ENCODE data around the gene GALNT10.
A peak's percentile ranks its signal among the peaks of the same experiment; 100 is the strongest.
"Not testable (repeated sequence)": the region's sequence is repeated elsewhere in the genome, so short reads cannot be mapped to it uniquely, and the experiment has no call there.

The GALNT10 gene, protein sequence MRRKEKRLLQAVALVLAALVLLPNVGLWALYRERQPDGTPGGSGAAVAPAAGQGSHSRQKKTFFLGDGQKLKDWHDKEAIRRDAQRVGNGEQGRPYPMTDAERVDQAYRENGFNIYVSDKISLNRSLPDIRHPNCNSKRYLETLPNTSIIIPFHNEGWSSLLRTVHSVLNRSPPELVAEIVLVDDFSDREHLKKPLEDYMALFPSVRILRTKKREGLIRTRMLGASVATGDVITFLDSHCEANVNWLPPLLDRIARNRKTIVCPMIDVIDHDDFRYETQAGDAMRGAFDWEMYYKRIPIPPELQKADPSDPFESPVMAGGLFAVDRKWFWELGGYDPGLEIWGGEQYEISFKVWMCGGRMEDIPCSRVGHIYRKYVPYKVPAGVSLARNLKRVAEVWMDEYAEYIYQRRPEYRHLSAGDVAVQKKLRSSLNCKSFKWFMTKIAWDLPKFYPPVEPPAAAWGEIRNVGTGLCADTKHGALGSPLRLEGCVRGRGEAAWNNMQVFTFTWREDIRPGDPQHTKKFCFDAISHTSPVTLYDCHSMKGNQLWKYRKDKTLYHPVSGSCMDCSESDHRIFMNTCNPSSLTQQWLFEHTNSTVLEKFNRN

DNA sequence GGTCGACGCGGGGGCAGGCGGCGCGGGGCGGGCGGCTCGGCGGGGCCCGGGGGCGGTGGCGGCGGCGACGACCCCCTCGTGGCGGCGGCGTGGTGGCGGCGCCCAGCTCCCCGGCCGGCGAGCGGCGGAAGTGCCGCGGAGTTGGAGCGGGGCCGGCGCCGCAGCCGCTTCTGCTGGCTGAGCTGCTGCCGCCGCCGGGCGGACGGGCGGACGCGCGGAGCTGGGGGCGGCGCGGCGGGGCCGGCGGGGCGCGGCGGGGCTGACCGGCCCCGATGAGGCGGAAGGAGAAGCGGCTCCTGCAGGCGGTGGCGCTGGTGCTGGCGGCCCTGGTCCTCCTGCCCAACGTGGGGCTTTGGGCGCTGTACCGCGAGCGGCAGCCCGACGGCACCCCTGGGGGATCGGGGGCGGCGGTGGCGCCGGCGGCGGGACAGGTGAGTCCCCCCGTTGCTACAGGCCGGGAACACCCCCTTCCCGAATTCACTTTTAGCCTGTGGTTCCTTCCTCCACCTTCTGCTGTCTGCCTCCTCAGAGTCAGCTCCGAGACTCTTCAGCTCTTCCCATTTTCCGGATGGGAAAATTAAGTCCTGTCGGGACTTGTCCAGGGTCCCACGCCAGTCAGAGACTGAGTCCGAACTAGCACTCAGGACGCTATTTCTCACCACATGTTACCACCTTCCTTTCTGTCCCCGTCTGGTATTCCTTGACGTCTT lies at the start of gene GALNT10:
Gene GALNT10, plus strand, starts transcription at position 139 of the 710 bp plus-strand sequence. Its CDS starts 134 bp downstream, at position 273.
- Histone ChIP-seq H3K9me3 (ENCODE audit: low read depth, low read length) (no peaks in the 10 kb centered on the region), H3K4me3 (peak within 1 kb of the TSS; percentile 87), H3K27ac (no peak within 1 kb of the TSS), H3K9ac (ENCODE audit: insufficient read length) (peak within 1 kb of the TSS; percentile 75), H3K36me3 (ENCODE audit: insufficient read depth, low read length) (no peaks in the 10 kb centered on the region)
- DNase-seq (ENCODE audit: low read depth, low spot score): no peak
- TF ChIP-seq EZH2 (IDR thresholded peaks at IDR 0.05): no peak

DNA sequence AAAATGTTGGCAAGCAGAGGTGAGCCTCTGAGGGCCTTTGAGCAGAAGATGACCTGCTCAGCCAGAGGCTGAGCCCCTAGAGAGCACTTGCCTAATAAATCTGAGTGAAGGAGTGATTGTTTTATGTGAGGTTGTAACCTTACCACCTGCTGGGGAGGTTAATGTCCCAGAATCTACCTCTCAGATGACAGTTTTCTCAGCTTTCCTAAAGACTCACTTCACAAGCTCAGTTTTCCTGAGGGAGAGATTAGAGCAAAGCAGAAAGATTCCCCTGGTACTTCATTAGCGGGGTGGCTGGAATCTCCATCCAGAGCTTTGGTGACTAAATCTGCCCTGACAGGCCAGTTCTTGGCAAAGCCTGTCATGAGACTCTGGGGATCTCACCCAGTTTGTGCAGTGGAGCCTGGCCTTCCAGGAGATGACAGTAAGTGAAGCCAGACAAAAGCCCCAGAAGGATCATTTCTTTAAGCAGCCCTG lies 48.8 kb upstream of the GALNT10 start:
- no peak for TF ChIP-seq EZH2 (IDR thresholded peaks at IDR 0.05)
- no peak for TF ChIP-seq FOXP2 (optimal IDR thresholded peaks at IDR 0.05; ENCODE audit: control extremely low read depth, extremely low read length, insufficient read depth)
- TF ChIP-seq POLR2AphosphoS5 (IDR thresholded peaks at IDR 0.05; ENCODE audit: borderline replicate concordance, low read depth, low read length): no peak
- Histone ChIP-seq H3K27ac (no peak overlapping the region), H3K9ac (ENCODE audit: insufficient read length) (no peak overlapping the region), H3K9me3 (ENCODE audit: low read depth, low read length) (no peaks in the 10 kb centered on the region), H3K4me3 (no peak overlapping the region), H3K36me3 (ENCODE audit: insufficient read depth, low read length) (no peaks in the 10 kb centered on the region)
- no peak for DNase-seq (ENCODE audit: low read depth, low spot score)

DNA sequence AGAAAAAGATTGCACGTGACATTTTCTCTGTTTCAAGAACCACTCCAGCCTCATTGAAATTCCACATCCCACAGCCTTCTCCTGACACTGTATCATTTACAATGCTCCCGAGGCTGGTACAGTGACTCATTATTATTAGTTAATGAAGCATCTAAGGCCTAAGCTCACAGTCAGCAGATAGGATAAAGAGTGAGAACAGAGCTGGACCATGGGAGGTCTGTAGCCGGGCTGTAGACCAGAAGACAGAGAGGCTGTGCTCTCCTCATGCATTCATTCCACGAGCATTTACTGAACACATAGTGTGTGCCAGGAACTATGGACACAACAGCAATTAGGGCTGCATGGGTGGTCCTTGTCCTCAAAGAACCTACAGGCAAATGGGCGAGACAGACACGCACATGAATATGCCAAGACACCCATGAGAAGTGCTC lies 47.3 kb upstream of the GALNT10 start:
- no peak for DNase-seq (ENCODE audit: low read depth, low spot score)
- H3K36me3 ChIP-seq (ENCODE audit: insufficient read depth, low read length): no peaks in the 10 kb centered on the region
- H3K9ac ChIP-seq (ENCODE audit: insufficient read length): no peak overlapping the region
- TF ChIP-seq EZH2 (IDR thresholded peaks at IDR 0.05) (no peak), FOXP2 (optimal IDR thresholded peaks at IDR 0.05; ENCODE audit: control extremely low read depth, extremely low read length, insufficient read depth) (no peak)
- no peaks in the 10 kb centered on the region for H3K9me3 ChIP-seq (ENCODE audit: low read depth, low read length)
- no peak overlapping the region for H3K4me3 ChIP-seq
- no peak overlapping the region for H3K27ac ChIP-seq

DNA sequence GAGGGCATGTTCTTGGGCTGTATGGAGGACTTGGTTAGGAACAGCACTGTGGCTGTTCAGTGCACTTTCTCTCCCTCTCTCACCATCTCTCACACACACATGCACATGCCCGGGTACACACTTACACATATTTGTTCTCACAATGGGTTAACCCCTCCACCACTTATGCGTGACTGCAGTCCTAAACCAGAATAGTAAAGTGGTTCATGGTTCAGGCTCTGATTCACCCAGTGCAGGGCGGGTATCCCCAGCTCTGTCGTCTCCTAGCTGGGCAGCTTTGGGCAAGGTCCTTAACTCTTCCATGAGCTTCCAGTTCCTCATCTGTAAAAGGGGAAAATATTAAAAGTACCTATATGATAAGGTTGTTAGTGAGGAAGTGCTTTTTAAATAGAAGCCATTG lies 45.3 kb upstream of the GALNT10 start:
- H3K9me3 ChIP-seq (ENCODE audit: low read depth, low read length): no peaks in the 10 kb centered on the region
- no peaks in the 10 kb centered on the region for H3K36me3 ChIP-seq (ENCODE audit: insufficient read depth, low read length)
- no peak overlapping the region for H3K9ac ChIP-seq (ENCODE audit: insufficient read length)
- no peak for DNase-seq (ENCODE audit: low read depth, low spot score)
- H3K27ac ChIP-seq: no peak overlapping the region
- no peak for TF ChIP-seq EZH2 (IDR thresholded peaks at IDR 0.05)
- TF ChIP-seq FOXP2 (optimal IDR thresholded peaks at IDR 0.05; ENCODE audit: control extremely low read depth, extremely low read length, insufficient read depth): no peak
- no peak for TF ChIP-seq POLR2AphosphoS5 (IDR thresholded peaks at IDR 0.05; ENCODE audit: borderline replicate concordance, low read depth, low read length)
- H3K4me3 ChIP-seq: no peak overlapping the region

DNA sequence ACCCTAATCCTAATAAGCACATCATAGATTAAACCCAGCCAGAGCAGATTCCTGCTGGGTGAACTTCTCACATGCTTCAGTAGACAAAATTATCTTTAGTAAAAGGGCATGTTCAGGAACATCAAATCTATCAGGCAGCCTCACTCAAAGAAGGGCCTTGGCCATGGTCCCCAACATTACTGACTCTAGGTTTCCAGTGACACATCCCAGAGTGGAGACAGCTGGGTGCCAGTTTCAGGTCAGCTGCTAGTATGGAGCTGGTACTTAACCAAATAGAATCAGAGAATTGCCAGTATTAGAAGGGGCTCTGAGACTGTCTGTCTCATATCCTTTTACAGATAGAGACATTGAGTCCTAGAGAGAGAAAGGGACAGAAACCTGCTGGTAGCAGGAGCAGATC lies 44.1 kb upstream of the GALNT10 start:
- Histone ChIP-seq H3K9ac (ENCODE audit: insufficient read length) (no peak overlapping the region), H3K36me3 (ENCODE audit: insufficient read depth, low read length) (no peaks in the 10 kb centered on the region), H3K9me3 (ENCODE audit: low read depth, low read length) (no peaks in the 10 kb centered on the region), H3K27ac (no peak overlapping the region), H3K4me3 (no peak overlapping the region)
- DNase-seq (ENCODE audit: low read depth, low spot score): no peak
- TF ChIP-seq FOXP2 (optimal IDR thresholded peaks at IDR 0.05; ENCODE audit: control extremely low read depth, extremely low read length, insufficient read depth): no peak
- TF ChIP-seq POLR2AphosphoS5 (IDR thresholded peaks at IDR 0.05; ENCODE audit: borderline replicate concordance, low read depth, low read length): no peak
- TF ChIP-seq EZH2 (IDR thresholded peaks at IDR 0.05): no peak

DNA sequence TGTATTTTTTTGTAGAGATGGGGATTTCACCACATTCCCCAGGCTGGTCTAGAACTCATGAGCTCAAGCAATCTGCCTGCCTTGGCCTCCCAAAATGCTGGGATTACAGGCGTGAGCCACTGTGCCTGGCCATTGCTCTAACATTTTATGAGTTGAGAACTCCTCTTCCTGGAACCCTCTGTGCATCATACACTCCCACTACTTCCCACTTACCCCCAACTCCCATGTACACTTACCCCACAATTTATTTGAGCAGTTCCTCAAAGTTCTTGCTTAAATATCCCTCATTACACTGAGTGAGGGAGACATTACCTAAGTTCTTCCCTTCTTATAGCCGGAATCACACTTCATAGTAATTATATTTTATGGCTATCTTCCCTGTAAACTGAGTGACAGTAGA lies 42.9 kb upstream of the GALNT10 start:
- Histone ChIP-seq H3K9ac (ENCODE audit: insufficient read length) (no peak overlapping the region), H3K27ac (no peak overlapping the region), H3K4me3 (no peak overlapping the region), H3K36me3 (ENCODE audit: insufficient read depth, low read length) (no peaks in the 10 kb centered on the region), H3K9me3 (ENCODE audit: low read depth, low read length) (no peaks in the 10 kb centered on the region)
- DNase-seq (ENCODE audit: low read depth, low spot score): no peak
- TF ChIP-seq POLR2AphosphoS5 (IDR thresholded peaks at IDR 0.05; ENCODE audit: borderline replicate concordance, low read depth, low read length) (no peak), EZH2 (IDR thresholded peaks at IDR 0.05) (no peak)

DNA sequence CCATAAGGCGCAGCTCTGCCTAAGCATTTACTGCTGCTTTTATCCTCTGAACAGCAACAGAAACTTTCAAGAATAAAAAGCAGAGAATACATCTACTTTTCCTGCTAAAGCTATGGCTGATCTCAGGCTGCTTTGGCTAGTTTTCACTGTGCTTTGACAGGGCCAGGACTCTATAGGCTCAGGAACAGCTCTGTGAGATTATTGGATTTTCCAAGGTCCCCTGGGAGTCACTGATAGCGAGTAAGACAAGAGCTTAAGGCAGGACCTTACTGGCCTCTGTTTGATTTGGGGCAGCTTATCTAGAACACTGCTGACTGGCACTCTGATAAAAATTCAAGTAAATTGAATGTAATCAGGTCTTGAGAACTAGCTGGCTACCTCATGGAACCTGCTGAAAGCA lies 40.1 kb upstream of the GALNT10 start:
- H3K36me3 ChIP-seq (ENCODE audit: insufficient read depth, low read length); H3K4me3 ChIP-seq; DNase-seq (ENCODE audit: low read depth, low spot score); H3K27ac ChIP-seq; H3K9ac ChIP-seq (ENCODE audit: insufficient read length); H3K9me3 ChIP-seq (ENCODE audit: low read depth, low read length): not testable (repeated sequence)

DNA sequence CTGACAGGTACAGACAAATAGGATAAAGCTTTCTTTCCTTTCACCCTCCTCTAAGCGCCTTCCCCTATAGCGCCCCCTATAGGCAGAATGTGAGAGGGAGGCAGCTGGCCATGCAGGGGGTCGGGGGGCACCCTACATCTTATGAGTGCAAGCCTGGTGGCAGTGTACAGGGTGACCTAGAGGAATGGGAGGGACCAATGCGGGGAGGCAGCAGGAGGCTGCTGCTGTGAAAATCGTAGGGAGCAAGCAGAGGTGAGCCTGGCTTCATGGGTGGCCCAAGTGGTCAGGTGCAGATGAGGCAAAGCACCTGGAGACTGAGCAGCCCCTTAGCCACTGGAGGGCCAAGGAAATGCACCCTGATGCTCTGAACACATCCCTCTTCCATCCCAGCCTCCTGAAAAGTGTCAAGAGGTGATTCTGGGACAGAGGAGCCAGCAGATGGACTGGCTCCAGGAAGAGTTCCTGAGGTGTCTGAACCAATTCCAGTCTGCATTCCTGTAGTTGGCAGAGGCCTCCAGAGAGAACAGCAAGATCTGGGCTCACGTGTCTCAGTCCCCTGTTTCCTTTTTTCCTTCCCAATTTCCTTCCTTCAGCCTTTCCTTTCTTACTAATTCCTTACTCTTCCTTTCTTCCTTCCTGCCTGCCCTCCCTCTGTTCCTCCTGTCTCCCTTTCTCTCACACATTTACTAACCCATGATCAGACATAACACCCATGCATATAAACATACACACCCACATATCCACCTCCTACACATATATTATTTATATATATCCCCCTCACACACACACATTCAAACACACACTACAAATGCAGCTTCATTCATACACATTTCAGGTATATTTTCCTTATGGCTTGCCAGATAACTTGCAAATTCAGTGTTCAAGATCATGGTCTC lies 32.8 kb upstream of the GALNT10 start:
- Histone ChIP-seq H3K9me3 (ENCODE audit: low read depth, low read length) (no peaks in the 10 kb centered on the region), H3K4me3 (no peak overlapping the region), H3K27ac (no peak overlapping the region), H3K9ac (ENCODE audit: insufficient read length) (no peak overlapping the region), H3K36me3 (ENCODE audit: insufficient read depth, low read length) (no peaks in the 10 kb centered on the region)
- DNase-seq (ENCODE audit: low read depth, low spot score): no peak
- TF ChIP-seq FOXP2 (optimal IDR thresholded peaks at IDR 0.05; ENCODE audit: control extremely low read depth, extremely low read length, insufficient read depth) (no peak), POLR2AphosphoS5 (IDR thresholded peaks at IDR 0.05; ENCODE audit: borderline replicate concordance, low read depth, low read length) (no peak), EZH2 (IDR thresholded peaks at IDR 0.05) (no peak)

All from SK-N-MC (cell line).